Transverse colon (tissue), 4 donors: ENCODE results near the gene MEF2A. TPM values are rescaled to one million over a fixed set of nuclear protein-coding genes. Genes with fewer than 3 reads are reported as not detected.

Source experiments
- DNase-seq: peaks from one replicate; pipeline ENCODE4 v3.0.0-alpha.2; 2019
- H3K27ac ChIP-seq, 4 donors: fragments of 200-600 bp; sonication (generic); 2 replicates each; pipeline ENCODE4 v1.5.1; 2016 to 2018; ENCODE audit warnings: inconsistent platforms in 4 of 4
- H3K27me3 ChIP-seq: fragments of 200-600 bp; sonication (generic); 2 replicates; pipeline ENCODE4 v1.5.1; 2017; ENCODE audit warnings: inconsistent platforms
- H3K36me3 ChIP-seq, 4 donors: fragments of 200-600 bp; sonication (generic); 2 replicates each; pipeline ENCODE4 v1.5.1; 2017 to 2019; ENCODE audit warnings: inconsistent platforms in 4 of 4
- H3K4me1 ChIP-seq, 4 donors: fragments of 200-600 bp; sonication (generic); 2 replicates each; pipeline ENCODE4 v1.5.1; 2017 to 2020; ENCODE audit warnings: inconsistent platforms in 4 of 4
- H3K4me3 ChIP-seq, 4 donors: fragments of 200-600 bp; sonication (generic); 1 replicate in 1 of 4; 2 replicates in 3 of 4; pipeline versions ENCODE4 v1.5.1 to v1.6.1; 2017 to 2019; ENCODE audit warnings: inconsistent platforms in 4 of 4
- H3K9me3 ChIP-seq, 2 donors: fragments of 200-600 bp; sonication (generic); 2 replicates each; pipeline ENCODE4 v1.5.1; 2017 to 2019; ENCODE audit warnings: inconsistent platforms in 2 of 2
- EP300 ChIP-seq: sonication (generic); formaldehyde crosslinking; IDR thresholded peaks from one replicate; pipeline ENCODE4 v1.6.1; 2017; ENCODE audit warnings: antibody characterized with exemption, low read depth
- POLR2A ChIP-seq: fragments of 450-650 bp; IDR thresholded peaks from one replicate; pipeline ENCODE4 v1.6.1; 2016; ENCODE audit warnings: antibody characterized with exemption, mild to moderate bottlenecking, moderate library complexity
- POLR2AphosphoS5 ChIP-seq, 3 donors: sonication (generic); formaldehyde crosslinking; IDR thresholded peaks; one replicate each; pipeline ENCODE4 v1.6.1; 2016; ENCODE audit warnings: antibody characterized with exemption in 3 of 3
- WGBS, 2 donors: methylation state at CpG; one replicate each; pipeline ENCODE4 v1.1.5; 2018; ENCODE audit warnings: low coverage in 1 of 2; 5-methylcytosine and 5-hydroxymethylcytosine counted together
- in situ Hi-C, 4 donors: fragments of 200-750 bp; cut with MboI; loops; one replicate each; pipeline versions ENCODE4 v1.15.0 to v1.15.1; 2017; ENCODE audit warnings: low sequenced_read_pairs in 3 of 4, low pct_ligation_motif_present in 1 of 4, low pct_unique_long_range_greater_than_20kb in 1 of 4
- intact Hi-C: fragments of 100-400 bp; cut with DNase I; formaldehyde crosslinking; loops from one replicate; pipeline ENCODE4 v1.15.1; 2023; ENCODE audit warnings: low total_unique reads
- total RNA-seq, 4 donors: library from RNA; depleted of rRNA; stranded (reverse); fragments of >200 nt; gene quantifications; one replicate each; pipeline ENCODE4 v1.1.0, GENCODE V29; 2016
- TF ChIP-seq, protein P1 (sequence below), 5 experiments: fragments of 200-600 bp in 3 of 5; fragments of 450-650 bp in 2 of 5; sonication (generic) in 3 of 5; IDR thresholded peaks; 1 replicate in 2 of 5; 2 replicates in 3 of 5; pipeline ENCODE4 v1.5.1; 2016 to 2017; ENCODE audit warnings: antibody characterized with exemption in 5 of 5, inconsistent platforms in 3 of 5, mild to moderate bottlenecking in 2 of 5, moderate library complexity in 1 of 5

The MEF2A gene
- total RNA-seq, 4 donors from 2014 or later, result 37.4 to 62.5 (median 51.8) TPM

DNA sequence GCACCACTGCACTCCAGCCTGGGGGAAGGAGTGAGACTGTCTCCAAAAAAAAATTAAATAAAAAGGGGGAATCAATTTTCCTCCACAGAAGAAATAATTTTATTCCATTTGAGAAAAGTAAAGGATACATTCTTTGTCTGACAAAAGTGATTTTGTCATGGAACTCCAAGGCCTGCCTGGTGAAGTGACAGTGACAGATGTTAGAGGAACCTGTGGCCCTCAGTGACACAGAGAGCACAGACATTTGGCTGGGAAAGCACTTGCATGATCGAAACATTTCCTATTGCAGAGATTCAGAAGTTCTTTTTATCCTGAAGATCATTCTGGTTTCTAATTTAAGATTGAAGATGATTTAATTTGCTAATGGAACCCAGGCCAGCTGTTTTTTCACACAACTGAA lies 161.5 kb downstream of the MEF2A start:
- H3K4me1 ChIP-seq, result peaks cover 0 to 24% (median 3%) of the 10 kb centered on the region in 4 donors
- 90 to 100% methylated on average over 1 of the region's 1 CpG for WGBS, 2 donors
- intact Hi-C loops, result no loop called here
- no peaks in the 10 kb centered on the region for H3K9me3 ChIP-seq
- no peaks in the 10 kb centered on the region for H3K36me3 ChIP-seq
- in situ Hi-C loops, result no loop called here
- no peak for TF ChIP-seq POLR2AphosphoS5 (IDR thresholded peaks at IDR 0.05)
- no peak overlapping the region for H3K27ac ChIP-seq
- DNase-seq, result no peak
- no peak overlapping the region for H3K4me3 ChIP-seq
- H3K27me3 ChIP-seq, result no peaks in the 10 kb centered on the region

DNA sequence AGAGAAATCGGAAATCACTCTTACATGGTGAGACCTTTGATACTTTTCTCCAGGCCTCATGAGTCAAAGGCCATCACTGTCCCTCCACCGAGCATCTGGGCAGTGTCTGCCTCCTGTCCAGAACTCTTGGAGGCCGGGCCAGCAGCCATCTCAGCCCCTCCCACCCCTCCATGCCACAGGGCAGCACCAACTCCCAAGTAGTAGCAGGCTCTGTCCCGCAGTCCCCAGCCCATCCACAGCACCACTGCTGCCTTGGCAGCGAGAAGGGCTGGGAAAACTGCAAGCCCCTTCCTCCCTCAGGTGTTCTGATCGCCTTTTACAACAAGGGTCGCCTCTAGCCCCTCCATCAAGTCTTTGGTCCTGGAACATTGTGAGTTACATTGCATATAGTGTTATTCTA lies 161.9 kb downstream of the MEF2A start:
- no peak overlapping the region for H3K27ac ChIP-seq
- no peaks in the 10 kb centered on the region for H3K27me3 ChIP-seq
- H3K9me3 ChIP-seq, result no peaks in the 10 kb centered on the region
- in situ Hi-C loops (no loop called here), intact Hi-C loops (no loop called here)
- peaks cover 0 to 27% (median 3%) of the 10 kb centered on the region in 4 donors for H3K4me1 ChIP-seq
- no peak overlapping the region for H3K4me3 ChIP-seq
- TF ChIP-seq EP300 (no peak), POLR2A (no peak), POLR2AphosphoS5 (IDR thresholded peaks at IDR 0.05) (no peak)
- TF ChIP-seq, protein P1, sequence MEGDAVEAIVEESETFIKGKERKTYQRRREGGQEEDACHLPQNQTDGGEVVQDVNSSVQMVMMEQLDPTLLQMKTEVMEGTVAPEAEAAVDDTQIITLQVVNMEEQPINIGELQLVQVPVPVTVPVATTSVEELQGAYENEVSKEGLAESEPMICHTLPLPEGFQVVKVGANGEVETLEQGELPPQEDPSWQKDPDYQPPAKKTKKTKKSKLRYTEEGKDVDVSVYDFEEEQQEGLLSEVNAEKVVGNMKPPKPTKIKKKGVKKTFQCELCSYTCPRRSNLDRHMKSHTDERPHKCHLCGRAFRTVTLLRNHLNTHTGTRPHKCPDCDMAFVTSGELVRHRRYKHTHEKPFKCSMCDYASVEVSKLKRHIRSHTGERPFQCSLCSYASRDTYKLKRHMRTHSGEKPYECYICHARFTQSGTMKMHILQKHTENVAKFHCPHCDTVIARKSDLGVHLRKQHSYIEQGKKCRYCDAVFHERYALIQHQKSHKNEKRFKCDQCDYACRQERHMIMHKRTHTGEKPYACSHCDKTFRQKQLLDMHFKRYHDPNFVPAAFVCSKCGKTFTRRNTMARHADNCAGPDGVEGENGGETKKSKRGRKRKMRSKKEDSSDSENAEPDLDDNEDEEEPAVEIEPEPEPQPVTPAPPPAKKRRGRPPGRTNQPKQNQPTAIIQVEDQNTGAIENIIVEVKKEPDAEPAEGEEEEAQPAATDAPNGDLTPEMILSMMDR (IDR thresholded peaks at IDR 0.05), result no peak
- WGBS, 2 donors, result 86 to 91% methylated on average over 1 to 7 of the region's 7 CpGs
- no peak for DNase-seq
- no peaks in the 10 kb centered on the region for H3K36me3 ChIP-seq

DNA sequence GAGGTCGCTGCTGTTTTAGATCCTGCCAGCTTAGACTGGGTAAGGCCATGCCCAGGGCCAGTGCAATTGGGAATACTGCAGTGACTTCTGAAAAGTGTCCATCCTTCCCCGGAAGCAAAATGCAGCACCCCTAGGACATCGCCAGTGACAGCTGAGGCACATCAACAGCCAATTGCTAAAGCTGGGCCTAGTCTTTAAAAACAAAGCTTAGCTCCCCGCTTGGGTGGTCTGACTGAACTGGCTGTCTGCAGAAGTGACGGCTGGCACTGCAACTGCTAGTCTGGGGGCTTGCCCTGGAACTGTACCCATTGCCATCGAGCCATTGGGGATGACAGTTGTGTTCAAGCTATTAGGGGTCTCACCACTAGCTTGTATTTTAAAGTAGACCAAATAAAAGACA lies 163.1 kb downstream of the MEF2A start:
- no peak overlapping the region for H3K27ac ChIP-seq

DNA sequence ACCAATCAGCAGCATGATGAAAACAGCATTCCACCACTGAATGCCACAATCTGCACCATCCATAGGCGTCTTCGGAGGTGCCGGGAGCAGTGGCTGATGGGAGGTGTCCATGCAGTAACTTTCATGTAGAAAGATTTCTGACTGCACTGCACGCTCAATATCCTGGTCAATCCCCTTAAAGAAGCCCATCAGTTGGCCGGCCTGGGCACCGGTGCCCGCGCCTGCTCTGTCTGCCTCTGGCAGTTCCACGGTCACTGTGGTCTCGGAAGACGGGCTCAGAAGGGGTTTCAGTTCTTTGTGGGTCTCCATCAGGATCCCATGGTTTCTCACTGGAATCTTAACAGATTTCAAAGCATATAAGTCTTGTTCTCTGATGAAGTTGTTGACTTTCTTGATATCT lies 163.5 kb downstream of the MEF2A start:
- in situ Hi-C loops (no loop called here), intact Hi-C loops (no loop called here)
- Histone ChIP-seq H3K36me3 (no peaks in the 10 kb centered on the region), H3K27me3 (no peaks in the 10 kb centered on the region), H3K4me3 (no peak overlapping the region), H3K27ac (no peak overlapping the region), H3K4me1 (peaks cover 0 to 34% (median 3%) of the 10 kb centered on the region in 4 donors), H3K9me3 (no peaks in the 10 kb centered on the region)
- no peak for TF ChIP-seq POLR2AphosphoS5 (IDR thresholded peaks at IDR 0.05)
- TF ChIP-seq, protein P1 (IDR thresholded peaks at IDR 0.05), result no peak
- no peak for TF ChIP-seq EP300
- no peak for TF ChIP-seq POLR2A
- 93% methylated on average over 11 of the region's 11 CpGs; no CpG with 5 or more reads in 1 of the 2 donors for WGBS, 2 donors
- no peak for DNase-seq

More for the DNA sequence above, 163.1 kb downstream of the MEF2A start:
- Histone ChIP-seq H3K4me1 (peaks cover 0 to 30% (median 3%) of the 10 kb centered on the region in 4 donors), H3K4me3 (no peak overlapping the region), H3K27me3 (no peaks in the 10 kb centered on the region), H3K9me3 (no peaks in the 10 kb centered on the region), H3K36me3 (no peaks in the 10 kb centered on the region)
- no peak for DNase-seq
- intact Hi-C loops, result no loop called here
- in situ Hi-C loops, result no loop called here
- 90% methylated on average over 6 of the region's 6 CpGs; no CpG with 5 or more reads in 1 of the 2 donors for WGBS, 2 donors
- TF ChIP-seq, protein P1 (IDR thresholded peaks at IDR 0.05), result no peak
- TF ChIP-seq POLR2A, result no peak
- no peak for TF ChIP-seq POLR2AphosphoS5 (IDR thresholded peaks at IDR 0.05)
- no peak for TF ChIP-seq EP300

DNA sequence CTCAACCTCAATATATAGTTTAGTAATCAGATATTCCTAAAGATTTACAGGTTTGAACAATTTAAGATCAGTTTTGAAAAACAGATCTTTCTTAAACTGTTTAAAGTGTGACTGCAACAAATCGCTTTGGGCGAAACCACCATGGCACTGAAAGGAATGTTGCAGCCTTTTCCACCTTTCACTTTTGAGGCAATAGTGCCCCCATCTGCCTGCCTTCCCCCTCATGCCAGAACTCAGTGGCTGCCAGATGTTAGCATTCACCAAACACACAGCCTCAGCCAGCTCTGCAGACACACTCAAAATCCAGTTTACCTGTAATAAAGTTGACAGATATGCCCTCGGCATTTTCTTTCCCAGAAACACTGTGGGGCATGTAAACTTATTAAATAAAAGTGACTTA lies 164.1 kb downstream of the MEF2A start:
- intact Hi-C loops (no loop called here), in situ Hi-C loops (no loop called here)
- no peak for DNase-seq
- no peak overlapping the region for H3K4me3 ChIP-seq
- 53 to 72% methylated on average over 3 of the region's 3 CpGs for WGBS, 2 donors
- no peaks in the 10 kb centered on the region for H3K9me3 ChIP-seq
- no peaks in the 10 kb centered on the region for H3K36me3 ChIP-seq
- H3K4me1 ChIP-seq, result peaks cover 0 to 35% (median 3%) of the 10 kb centered on the region in 4 donors
- H3K27me3 ChIP-seq, result no peaks in the 10 kb centered on the region
- no peak overlapping the region for H3K27ac ChIP-seq
- TF ChIP-seq POLR2A (no peak), EP300 (no peak), POLR2AphosphoS5 (IDR thresholded peaks at IDR 0.05) (no peak)
- TF ChIP-seq, protein P1 (IDR thresholded peaks at IDR 0.05), result no peak
